OCI-LY7 (cell line): Measurements from ENCODE around the gene KRT83.

Experiments used
- EZH2phosphoT487 ChIP-seq: fragments of 200-600 bp; sonication (generic); IDR thresholded peaks from 2 replicates; pipeline ENCODE4 v1.6.1; 2018; ENCODE audit warnings: low read depth, borderline replicate concordance, mild to moderate bottlenecking, mixed run types, antibody characterized with exemption, low read length, moderate library complexity, mixed read lengths
- TF ChIP-seq, protein P1 (sequence below): fragments of 200-600 bp; sonication (generic); conservative IDR thresholded peaks from 2 replicates; pipeline ENCODE4 v1.5.1; 2014; ENCODE audit warnings: mild to moderate bottlenecking, antibody characterized with exemption, low read length, moderate library complexity, mixed read lengths

DNA sequence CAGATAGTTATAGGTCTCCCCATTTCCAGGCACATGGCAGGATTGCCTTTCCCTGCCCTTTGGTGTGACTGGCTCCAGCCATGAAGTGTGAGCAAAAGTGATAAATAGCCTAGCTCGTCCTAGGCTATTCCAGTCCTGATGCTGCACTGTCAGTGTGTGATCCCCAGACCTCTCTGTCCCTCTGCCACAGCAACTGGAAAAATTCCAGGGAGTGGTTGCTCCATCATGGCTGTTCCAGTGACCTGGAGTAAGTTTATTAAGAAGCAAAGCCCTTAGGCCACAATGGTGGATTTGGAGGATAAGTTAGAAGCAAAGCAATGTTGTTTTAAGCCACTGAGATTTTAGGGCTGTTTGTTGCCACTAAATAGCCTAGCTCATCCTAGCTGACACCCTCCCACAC lies 9.8 kb upstream of the KRT83 start:
- TF ChIP-seq, protein P1, sequence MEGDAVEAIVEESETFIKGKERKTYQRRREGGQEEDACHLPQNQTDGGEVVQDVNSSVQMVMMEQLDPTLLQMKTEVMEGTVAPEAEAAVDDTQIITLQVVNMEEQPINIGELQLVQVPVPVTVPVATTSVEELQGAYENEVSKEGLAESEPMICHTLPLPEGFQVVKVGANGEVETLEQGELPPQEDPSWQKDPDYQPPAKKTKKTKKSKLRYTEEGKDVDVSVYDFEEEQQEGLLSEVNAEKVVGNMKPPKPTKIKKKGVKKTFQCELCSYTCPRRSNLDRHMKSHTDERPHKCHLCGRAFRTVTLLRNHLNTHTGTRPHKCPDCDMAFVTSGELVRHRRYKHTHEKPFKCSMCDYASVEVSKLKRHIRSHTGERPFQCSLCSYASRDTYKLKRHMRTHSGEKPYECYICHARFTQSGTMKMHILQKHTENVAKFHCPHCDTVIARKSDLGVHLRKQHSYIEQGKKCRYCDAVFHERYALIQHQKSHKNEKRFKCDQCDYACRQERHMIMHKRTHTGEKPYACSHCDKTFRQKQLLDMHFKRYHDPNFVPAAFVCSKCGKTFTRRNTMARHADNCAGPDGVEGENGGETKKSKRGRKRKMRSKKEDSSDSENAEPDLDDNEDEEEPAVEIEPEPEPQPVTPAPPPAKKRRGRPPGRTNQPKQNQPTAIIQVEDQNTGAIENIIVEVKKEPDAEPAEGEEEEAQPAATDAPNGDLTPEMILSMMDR: no peak
- TF ChIP-seq EZH2phosphoT487: no peak
